ENCODE results near the gene HSF2.

GRCh38 chr6:122360809-122361208 lies 38.6 kb upstream of the HSF2 start:
- TF ChIP-seq CTCF (IDR thresholded peaks at IDR 0.05 in 4 of 5, conservative IDR thresholded peaks at IDR 0.05 in 1 of 5) (no peak), POLR2A (IDR thresholded peaks at IDR 0.05) (no peak)
